Type B pancreatic cell (in vitro differentiated cells): ENCODE data around the gene URB1. TPM values are rescaled to one million over a fixed set of nuclear protein-coding genes. Genes with fewer than 3 reads are reported as not detected.

ENCODE experiments used
- DNase-seq: peaks from one replicate; pipeline ENCODE4 v3.0.0; 2021; ENCODE audit warnings: mixed read lengths; ENCODE audit not compliant: unreplicated experiment; ENCODE audit errors: extremely low spot score
- H3K27ac Mint-ChIP-seq: 2 replicates; pipeline ENCODE4 v1.8.0; 2021; ENCODE audit warnings: mild to moderate bottlenecking, mixed read lengths
- H3K27me3 Mint-ChIP-seq: 2 replicates; pipeline ENCODE4 v1.8.0; 2021; ENCODE audit warnings: mixed read lengths
- H3K36me3 Mint-ChIP-seq: 2 replicates; pipeline ENCODE4 v1.8.0; 2021; ENCODE audit warnings: mixed read lengths
- H3K4me1 Mint-ChIP-seq: one replicate; pipeline ENCODE4 v1.8.0; 2021; ENCODE audit warnings: mixed read lengths; ENCODE audit not compliant: unreplicated experiment
- H3K4me3 Mint-ChIP-seq: 2 replicates; pipeline ENCODE4 v1.8.0; 2021; ENCODE audit warnings: mild to moderate bottlenecking, mixed read lengths
- H3K9me3 Mint-ChIP-seq: 2 replicates; pipeline ENCODE4 v1.8.0; 2021; ENCODE audit warnings: mixed read lengths
- CTCF ChIP-seq: fragments of 200-600 bp; sonication (generic); conservative IDR thresholded peaks from 2 replicates; pipeline ENCODE4 v1.5.0; 2021; ENCODE audit warnings: antibody characterized with exemption, mild to moderate bottlenecking
- total RNA-seq: library from RNA; stranded (reverse); gene quantifications from 2 replicates; pipeline ENCODE4 v1.2.1, GENCODE V29; 2021; ENCODE audit warnings: low replicate concordance

URB1 gene
- total RNA-seq, 1 donor from 2014 or later, result 19.9 TPM

DNA sequence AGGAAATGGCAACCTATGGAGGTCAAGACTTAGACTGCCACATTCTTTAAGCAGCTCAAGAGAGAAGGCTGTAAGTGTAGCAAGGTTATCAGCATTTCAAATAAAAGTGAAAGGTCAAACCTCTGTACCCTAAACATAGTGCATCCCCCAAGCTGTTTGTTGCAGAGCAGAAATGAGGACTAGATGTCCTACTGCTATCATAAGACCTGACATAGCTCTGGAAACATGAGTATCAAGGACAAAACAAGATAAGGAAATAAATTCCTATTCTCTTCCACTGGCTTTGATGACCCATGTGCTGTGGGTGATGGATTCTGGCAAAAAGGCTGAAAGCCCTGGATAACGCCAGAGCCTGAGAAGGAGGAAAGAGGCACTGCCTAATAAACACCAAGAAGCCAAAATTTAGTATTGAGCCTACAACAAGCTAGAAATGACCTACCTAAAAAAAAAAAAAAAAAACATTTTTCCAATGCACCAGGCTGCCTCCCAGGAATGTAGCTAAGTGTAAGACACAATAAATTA lies 35.9 kb downstream of the URB1 start:
- no peak for TF ChIP-seq CTCF
- H3K9me3 Mint-ChIP-seq, result no peaks in the 10 kb centered on the region
- DNase-seq, result no peak
- H3K27ac Mint-ChIP-seq, result no peak overlapping the region
- H3K4me1 Mint-ChIP-seq, result no peaks in the 10 kb centered on the region
- H3K27me3 Mint-ChIP-seq, result no peaks in the 10 kb centered on the region
- H3K36me3 Mint-ChIP-seq, result peaks cover 30% of the 10 kb centered on the region
- H3K4me3 Mint-ChIP-seq, result no peak overlapping the region

DNA sequence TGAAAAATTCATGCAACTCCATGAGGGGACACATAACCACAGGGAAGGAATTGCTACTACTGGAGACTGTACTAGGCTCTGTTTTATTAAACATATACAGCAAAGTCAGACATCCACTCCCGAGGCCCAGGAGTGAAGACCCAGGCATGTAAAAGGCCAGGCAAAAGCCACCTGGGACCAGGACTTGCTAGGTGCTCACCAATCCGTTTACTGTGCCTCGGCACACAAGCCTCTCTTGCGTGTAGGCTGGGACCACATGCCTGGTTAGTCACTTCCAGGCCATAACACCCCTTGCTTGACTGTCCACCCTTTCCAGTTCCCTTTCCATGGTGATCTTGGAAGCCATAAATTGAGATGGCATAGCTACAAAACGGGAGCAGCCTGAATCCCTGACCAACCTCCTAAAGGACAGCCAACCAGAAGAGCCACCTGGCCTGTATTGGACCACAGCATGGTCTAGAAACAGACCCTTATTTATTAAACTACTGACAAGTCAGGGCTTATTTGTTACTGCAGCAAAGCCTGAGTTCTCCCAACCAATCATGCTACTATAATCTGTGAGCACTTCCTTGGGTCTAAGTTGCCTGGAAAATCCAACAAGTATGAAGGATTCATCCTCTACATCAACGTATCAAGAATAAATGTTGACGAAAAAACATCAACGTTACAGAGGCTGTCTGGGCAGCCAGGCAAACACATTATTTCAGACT lies 39.7 kb downstream of the URB1 start:
- Mint-ChIP-seq H3K4me1 (no peaks in the 10 kb centered on the region), H3K9me3 (no peaks in the 10 kb centered on the region)

DNA sequence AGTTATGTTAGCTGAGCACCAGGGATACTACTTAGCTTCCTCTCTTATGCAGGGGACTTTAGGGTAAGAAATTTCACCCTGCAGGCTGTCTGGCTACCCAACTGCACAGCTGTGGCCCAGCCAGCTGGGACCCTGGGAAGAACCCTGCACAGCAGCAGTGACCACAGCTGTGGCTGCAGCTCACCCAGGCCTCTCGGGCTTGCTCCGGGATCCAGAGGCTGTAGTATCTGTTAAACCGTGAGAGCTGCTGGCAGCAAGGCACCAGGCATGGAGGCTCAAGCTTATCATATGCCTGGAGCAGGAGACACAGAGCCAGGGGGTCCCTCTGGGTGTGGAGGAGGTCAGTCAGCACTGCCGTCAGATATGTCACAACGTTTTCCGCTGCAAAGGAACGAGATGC lies 40.3 kb downstream of the URB1 start:
- Mint-ChIP-seq H3K27me3 (no peaks in the 10 kb centered on the region), H3K27ac (no peak overlapping the region), H3K36me3 (peaks cover 44% of the 10 kb centered on the region), H3K4me1 (no peaks in the 10 kb centered on the region), H3K4me3 (no peak overlapping the region), H3K9me3 (no peaks in the 10 kb centered on the region)
- TF ChIP-seq CTCF, result no peak
- DNase-seq, result no peak

More for the DNA sequence above, 39.7 kb downstream of the URB1 start:
- H3K4me3 Mint-ChIP-seq, result no peak overlapping the region
- no peak overlapping the region for H3K27ac Mint-ChIP-seq
- no peak for TF ChIP-seq CTCF
- DNase-seq, result no peak
- peaks cover 40% of the 10 kb centered on the region for H3K36me3 Mint-ChIP-seq
- H3K27me3 Mint-ChIP-seq, result no peaks in the 10 kb centered on the region

DNA sequence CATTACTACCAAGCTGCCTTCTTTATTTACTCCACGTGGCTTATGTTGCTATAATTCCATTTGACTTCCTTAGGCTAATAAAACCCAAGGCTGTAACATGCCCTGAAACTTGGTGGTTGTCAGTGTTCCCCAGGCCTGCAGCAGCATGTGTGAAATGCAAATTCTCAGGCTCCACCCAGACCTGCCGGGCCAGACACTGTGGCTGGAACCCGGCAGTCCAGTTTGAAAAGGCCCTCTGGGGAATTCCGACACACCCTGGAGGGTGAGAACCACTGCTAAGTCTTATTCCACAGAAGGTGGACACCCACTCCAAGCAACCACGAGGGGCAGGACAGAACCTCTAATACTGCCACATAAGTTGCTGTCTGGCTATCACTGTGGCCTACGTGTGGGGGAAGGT lies 41.4 kb downstream of the URB1 start:
- no peak for DNase-seq
- peak overlapping the region; percentile 47 for H3K4me3 Mint-ChIP-seq
- no peaks in the 10 kb centered on the region for H3K27me3 Mint-ChIP-seq
- TF ChIP-seq CTCF, result no peak
- H3K36me3 Mint-ChIP-seq, result peaks cover 42% of the 10 kb centered on the region
- no peaks in the 10 kb centered on the region for H3K4me1 Mint-ChIP-seq
- H3K9me3 Mint-ChIP-seq, result no peaks in the 10 kb centered on the region
- H3K27ac Mint-ChIP-seq, result peak overlapping the region; percentile 90

GRCh38 chr21:32350981-32351380 lies 41.8 kb downstream of the URB1 start:
- peak overlapping the region; percentile 90 for H3K27ac Mint-ChIP-seq
- H3K27me3 Mint-ChIP-seq, result no peaks in the 10 kb centered on the region
- H3K36me3 Mint-ChIP-seq, result peaks cover 44% of the 10 kb centered on the region
- DNase-seq, result no peak
- H3K9me3 Mint-ChIP-seq, result no peaks in the 10 kb centered on the region
- no peak overlapping the region for H3K4me3 Mint-ChIP-seq
- no peak for TF ChIP-seq CTCF
- H3K4me1 Mint-ChIP-seq, result no peaks in the 10 kb centered on the region
